Fibroblast of skin of right quadriceps (primary cell): ENCODE measurements around the gene SSBP3.

Source experiments
- DNase-seq: peaks from one replicate; pipeline ENCODE4 v3.0.0-alpha.2; 2013

The SSBP3 gene

DNA sequence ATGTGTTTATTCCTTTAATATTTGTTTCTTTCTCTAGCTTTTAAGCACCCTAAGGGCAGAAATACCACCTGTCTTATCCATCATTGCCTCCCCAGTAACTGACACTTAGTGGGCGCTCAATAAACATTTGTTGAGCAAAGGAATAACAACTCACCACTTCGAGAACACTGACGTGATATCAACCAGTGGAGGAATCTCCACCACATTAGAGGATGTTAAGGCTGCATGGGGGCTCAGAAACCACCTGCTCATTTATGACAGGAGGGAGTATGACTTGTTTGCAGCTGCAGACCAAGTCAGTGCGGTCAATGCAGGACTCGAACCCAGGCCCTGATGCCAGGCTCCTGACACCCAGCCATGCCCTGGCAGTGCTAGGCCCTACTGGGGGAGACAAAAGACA is 103.6 kb downstream of the SSBP3 start:
- DNase-seq = no peak

- DNase-seq = no peak
Measured at GRCh38 chr1:54301497-54301896, 104.7 kb downstream of the SSBP3 start.

DNA sequence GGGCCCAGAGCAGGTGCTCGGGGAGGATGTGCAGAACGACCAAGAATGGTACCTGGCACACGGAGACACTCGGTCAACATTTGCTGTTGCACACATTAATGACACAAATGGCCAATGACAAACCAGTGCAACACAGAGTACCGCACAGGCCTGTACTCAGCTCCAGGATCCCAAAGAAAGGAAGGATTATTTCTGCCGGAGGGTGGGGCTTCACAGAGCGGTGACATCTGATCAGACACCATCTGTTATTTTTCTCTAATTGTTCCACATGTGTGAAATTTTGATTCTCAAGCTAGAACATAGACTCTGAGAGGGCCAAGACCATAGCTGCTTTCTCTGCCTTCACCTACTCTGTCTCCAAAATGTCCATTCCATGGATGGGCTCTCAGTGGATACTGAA is 105.8 kb downstream of the SSBP3 start:
- DNase-seq = no peak

DNA sequence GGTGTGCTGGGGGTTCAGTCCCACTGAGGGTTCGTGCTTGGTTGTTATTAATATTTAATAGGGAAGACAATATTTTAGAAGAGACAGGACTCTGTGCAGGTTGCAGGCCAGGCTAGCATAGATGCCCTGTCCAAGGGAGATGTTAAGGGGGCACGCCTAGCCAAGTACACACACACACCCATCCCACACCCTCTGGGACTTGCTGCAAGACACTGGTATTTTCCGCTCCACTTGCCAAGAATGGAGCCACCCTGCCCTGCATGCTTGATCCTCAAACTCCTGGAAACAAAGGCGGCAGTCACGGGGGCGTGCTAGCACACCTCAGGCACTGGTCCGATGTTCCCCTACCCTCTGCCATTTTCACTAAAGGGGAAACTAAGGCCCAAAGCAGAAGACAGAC is 107.2 kb downstream of the SSBP3 start:
- no peak for DNase-seq

DNA sequence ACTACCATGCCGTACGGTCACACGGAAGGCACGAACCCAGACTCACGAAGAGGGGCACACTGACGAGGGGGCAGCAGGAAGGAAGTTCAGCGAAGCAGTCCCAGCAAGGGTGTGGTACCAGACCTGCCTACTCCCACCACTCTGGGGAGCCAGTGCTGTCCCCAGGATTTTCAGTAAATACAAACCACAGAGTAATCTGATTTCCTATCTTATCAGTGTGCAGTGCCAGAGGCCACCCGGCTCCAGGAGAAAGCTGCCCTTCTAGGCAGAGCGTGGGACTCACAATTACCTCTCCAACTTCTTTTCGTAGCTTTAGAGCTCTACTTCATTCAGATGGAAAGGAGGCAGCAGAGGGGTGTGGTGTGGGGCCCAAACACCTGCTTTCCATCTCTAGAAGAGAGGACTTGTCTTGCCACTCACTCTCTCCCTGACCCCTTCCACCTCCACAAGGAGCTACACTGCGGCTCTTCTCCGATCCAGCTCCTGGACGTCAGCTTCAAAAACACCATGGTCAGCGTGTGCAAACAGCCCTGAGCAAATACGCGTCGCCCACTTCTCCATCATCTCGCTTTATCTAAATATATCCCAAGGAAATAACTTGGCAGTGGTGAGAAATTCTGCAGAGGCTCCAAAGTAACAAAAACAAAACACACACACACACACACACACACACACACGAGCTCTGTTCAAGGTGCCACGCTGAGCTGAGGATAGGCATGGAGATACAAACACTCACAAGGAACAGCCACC is 107.7 kb downstream of the SSBP3 start:
- no peak for DNase-seq

GRCh38 chr1:54297596-54298283 is 108.5 kb downstream of the SSBP3 start:
- peak; percentile 42 for DNase-seq

DNA sequence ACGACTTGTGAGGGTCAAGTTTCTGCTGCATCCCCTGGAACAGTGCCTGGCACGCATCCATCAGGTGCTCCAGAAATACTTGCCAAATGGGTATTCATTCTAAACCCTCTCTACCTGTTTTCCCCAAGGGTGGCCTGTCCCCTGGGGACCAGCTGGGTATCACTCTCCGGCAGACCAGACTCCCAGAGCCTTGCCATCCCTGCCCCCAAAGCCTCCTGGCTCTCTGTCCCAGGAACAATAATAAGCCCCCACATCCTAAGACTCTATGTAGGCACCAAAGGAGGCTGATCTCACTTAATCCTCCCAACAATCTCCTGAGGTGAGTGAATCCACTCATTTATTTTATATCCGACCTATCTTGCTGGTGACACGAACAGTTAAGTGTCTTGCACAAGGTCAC is 109.5 kb downstream of the SSBP3 start:
- DNase-seq = no peak

DNA sequence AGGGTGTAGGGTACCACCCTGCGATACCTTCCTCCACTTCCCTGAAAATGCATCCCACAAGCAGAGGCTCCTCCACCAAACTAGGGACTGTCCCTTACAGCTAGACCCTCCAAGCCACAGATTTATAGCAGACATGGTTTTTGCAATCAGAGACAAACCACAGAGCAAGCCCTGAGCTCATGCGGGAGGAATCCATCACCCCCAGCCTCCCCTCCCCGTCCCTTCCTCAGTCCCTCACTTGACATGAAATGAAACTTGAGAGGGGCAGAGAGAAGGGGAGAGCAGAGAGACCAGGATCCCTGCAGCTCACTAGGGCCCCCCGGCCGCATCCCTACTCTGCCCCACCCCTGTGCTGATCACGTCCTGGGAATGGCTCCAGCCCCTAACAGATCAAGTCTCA is 111.3 kb downstream of the SSBP3 start:
- DNase-seq = peak; percentile 81

- DNase-seq = no peak
Measured at GRCh38 chr1:54292002-54292911, 113.9 kb downstream of the SSBP3 start.

- DNase-seq = peak; percentile 27
Measured at GRCh38 chr1:54291276-54292001, 114.8 kb downstream of the SSBP3 start.

- DNase-seq = peak; percentile 63
Measured at GRCh38 chr1:54290506-54291184, 115.5 kb downstream of the SSBP3 start.

DNA sequence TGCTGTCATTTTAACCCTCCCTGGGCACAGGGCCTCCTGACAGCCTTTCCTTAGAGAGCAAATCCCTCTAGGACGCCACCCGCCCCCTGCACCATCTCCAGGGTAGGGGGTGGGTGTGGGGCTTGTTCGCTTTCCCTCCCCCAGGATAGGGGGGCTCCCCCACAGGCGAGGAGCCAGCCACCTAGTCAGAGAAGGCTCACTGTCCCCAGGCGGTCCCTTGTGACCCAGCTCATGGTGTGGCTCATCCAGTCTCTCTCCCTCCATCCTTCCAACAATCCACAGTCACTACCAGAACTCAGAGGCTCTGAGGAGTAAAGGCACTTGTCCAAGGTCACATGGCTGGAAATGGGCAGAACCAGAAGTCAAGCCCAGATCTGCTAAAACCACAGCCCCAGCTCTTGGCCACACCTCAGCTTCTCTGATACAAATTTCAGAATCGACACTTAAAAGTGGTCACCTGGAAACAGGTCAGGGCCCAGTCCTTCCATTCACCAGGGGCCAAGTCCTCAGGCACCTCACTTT is 116.4 kb downstream of the SSBP3 start:
- no peak for DNase-seq

- no peak for DNase-seq
Measured at GRCh38 chr1:54287801-54288211, 118.4 kb downstream of the SSBP3 start.

- peak; percentile 96 for DNase-seq
Measured at GRCh38 chr1:54287176-54287650, 119.0 kb downstream of the SSBP3 start.

DNA sequence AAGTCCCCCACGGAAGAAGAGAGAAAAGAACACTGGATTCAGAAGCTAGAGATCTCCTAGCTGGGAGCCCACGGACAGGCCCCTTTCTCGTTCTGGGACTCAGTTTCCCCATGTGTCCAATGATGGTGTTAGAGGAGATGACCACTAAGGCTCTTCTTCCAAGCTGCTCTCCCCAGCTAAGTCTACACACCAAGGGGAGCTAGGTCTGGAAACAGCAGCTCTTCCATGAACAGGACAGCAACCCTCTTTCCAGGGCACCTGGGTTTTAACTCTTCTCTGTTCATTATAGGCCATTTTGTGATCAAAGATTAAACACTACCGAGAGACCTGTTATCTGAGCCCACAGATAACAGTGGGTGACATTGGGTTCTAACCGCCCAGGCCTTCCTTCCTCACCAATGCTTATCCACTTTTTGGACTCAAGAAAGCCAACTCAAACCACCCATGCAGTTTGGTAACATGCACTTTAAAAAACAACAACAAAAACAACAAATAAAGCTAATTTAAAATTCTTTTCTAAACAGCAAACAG is 120.3 kb downstream of the SSBP3 start:
- DNase-seq = no peak

DNA sequence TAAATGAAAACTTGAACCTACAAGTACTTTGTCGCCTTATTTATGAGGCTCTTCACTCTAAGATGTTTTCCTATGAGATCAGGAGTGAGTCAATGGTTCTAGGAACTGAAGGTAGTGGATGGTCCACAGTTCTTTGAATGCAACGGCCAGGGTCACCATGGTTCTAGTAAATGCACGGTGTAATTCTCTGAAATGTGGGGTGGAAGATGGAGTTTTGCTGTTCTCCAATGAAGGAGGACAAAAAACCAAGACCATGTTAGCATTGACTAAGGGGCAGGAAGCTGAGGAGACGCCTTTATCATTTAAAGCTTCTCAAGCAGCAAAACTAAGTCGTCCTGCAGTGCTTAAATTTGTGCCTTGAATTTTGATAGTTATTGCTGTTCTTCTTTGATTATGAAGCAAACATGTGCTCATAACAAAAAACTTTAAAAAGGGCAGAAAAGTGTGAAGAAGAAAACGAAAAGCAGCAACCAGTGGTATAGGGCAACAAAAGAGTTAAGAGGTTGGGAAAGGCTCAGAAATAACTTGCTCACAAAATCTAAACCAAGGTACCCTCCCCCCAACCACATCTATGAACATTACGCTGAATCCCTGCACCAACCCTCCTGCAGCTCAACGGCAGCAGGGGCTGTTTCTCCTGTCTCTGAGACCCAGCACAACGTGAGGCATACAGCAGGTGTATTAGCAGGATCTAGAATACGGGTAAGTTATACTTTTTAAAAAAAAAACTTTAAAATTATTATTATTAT is 121.2 kb downstream of the SSBP3 start:
- no peak for DNase-seq

- no peak for DNase-seq
Measured at GRCh38 chr1:54283635-54284385, 122.4 kb downstream of the SSBP3 start.

DNA sequence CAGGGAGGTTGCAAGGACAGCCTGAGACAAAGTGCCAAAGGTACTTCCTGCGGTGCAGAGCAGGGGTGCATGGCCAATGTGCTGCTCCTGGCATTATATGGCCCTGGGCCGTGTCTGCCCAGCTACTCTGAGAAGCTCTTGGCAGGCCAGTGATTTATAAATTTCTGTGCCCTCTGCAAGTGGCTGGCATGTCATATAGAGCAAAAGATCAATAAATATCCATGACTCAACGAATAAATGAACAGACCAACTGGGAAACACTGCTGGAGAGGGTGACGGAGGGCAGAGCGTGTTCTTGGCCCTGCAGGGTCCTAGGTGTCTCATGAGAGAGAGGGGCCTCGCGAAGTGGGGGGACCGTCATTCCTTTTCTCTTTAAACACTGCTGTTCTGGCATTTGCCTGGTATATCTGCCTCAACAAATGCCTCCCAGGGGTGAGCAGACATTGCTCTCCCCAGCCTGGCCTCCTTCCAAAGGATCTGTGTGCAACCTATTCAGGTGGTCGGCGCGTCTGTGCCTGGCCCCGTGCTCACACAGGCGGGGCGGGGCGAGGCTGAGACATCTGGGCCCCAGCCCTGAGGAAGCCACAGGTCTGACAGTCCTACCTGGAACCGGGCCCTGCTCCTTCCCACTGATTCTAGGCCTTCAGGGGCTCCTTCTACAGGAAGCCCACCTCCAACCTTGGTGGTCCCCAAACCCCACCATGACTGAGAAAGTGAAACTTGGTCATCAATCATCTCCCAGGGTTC is 123.9 kb downstream of the SSBP3 start:
- no peak for DNase-seq

DNA sequence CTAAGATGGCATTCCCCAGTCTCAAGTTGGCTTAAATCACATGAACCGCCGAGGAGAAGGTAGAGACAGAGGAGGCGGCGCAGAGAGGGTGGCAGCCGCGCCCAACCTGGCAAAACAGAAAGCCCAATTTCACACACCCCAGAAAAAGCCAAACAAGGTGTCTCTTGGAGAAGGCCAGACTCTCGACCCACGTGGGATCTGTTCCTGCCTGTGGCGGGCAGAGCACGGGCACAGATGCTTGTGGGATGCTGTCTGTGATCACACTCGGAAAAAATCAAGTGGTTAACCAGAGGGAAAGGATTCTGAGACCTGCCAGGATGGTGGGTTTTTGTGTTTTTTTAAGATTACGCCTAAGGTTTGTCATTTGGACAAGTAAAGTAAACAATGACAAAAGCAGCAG is 125.5 kb downstream of the SSBP3 start:
- no peak for DNase-seq
